ENCODE results near the gene RAC3.
A peak's percentile ranks its signal among the peaks of the same experiment; 100 is the strongest.

The RAC3 gene

DNA sequence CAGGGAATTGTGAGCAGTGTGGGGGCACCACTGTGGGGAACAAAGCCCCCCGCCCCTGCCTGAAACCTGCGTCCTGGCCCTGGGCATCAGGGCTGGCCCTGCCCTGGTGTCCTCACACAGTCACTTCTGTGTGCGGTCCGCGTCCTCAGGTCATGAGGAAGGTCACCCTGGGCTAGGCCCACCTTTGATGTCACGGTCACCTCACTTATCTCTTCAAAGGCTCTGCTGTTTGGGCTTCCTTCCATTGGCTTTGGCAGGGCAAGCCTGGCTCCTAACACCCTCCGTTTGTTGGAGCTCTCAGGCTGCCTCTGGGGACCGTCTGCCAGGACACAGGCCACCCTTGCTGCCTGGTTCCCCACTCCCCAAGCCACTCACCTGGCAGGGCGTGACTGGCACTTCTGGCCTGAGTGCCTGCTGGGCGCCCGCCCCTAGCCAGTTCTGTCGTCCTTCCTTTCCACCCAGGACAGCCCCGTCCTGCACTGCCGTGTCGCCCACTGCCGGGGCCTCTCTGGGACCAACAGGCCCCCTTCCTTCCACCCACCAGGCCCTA is 17.6 kb upstream of the RAC3 start:
- no peak for DNase-seq

- DNase-seq, result no peak
Observed at GRCh38 chr17:82014432-82014831, 17.0 kb upstream of the RAC3 start.

DNA sequence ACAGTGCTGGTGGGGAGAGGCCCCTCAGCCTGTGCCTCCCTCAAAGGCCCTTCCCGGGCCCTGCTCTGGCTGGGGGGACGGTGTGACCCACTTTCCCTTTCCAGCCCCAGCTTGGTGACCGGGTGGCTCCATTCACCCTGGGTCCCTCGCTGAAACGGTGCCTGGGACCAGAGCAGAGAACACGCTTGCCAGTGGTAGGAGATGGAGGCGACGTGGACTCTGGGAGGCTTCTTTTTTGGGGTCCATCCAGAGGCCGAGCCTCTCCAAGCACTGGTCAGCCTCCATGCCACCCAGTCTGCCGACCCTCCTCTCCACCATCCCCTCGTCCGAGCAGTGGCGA is 16.5 kb upstream of the RAC3 start:
- DNase-seq, result no peak

- DNase-seq, result no peak
Observed at GRCh38 chr17:82015311-82015971, 16.0 kb upstream of the RAC3 start.

- no peak for DNase-seq
Observed at GRCh38 chr17:82016061-82016874, 15.2 kb upstream of the RAC3 start.

DNA sequence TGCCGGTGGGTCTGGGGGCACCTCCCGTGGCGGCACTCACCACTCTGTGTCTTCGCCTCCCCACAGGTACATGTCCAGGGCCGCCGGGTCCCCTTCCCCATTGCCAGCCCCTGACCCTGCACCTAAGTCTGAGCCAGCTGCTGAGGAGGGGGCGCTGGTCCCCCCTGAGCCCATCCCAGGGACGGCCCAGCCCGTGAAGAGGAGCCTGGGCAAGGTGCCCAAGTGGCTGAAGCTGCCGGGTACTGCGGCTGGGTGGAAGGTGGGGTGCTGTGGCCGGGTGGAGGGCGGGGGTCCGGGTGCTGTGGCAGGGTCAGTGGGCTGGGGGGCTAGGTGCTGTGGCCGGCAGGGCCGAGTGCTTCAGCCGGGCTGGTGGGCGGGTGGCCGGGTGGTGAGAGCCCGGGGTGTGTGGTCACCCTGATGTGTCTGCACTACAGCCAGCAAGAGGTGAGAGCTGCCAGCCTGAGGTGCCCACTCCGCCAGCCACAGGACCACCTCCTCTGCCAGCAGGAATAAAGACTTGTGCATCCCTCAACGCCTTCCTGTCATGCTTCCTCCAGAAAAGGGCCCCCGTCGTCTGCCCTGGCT is 14.5 kb upstream of the RAC3 start:
- DNase-seq, result no peak

GRCh38 chr17:82017612-82018151 is 13.8 kb upstream of the RAC3 start:
- DNase-seq, result no peak

DNA sequence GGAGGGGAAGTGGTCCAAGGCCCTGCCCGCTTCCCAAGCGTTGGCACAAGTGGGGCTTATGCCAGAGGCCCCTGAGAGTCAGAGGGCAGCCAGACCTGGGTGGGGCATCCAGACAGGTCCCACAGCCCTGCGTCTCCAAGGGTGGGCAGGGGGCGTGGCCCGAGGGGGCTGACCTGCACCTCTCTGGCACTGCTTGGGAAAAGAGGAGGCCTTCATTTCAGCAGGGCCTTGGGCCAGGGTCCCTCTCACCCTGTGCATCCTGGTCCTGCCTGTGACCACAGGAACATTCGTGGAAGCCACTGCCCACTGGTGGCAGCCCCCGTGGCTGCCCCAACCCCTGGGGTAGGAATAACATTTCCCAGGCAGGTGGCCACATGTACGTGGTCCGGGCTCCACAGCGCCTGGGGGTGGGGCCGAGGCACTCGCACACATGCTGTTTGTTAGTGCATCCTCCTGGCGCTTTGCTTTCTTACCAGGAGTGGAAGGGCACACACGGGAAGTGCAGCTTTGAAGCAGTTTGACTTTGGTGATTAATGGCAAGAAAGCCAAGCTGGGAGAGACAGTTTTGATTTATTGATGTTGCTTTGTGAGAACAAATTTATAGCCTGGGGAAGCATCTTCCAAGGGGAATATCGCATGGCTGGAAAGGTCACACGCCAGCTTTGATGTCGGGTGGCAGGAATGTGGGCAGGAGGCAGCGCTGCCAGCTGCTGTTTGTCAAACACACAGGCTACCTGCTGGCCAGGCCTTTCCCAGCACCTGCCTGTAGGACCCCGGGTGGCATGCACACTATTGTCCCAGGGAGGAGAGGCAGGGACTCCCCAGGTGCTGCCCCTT is 13.1 kb upstream of the RAC3 start:
- no peak for DNase-seq

DNA sequence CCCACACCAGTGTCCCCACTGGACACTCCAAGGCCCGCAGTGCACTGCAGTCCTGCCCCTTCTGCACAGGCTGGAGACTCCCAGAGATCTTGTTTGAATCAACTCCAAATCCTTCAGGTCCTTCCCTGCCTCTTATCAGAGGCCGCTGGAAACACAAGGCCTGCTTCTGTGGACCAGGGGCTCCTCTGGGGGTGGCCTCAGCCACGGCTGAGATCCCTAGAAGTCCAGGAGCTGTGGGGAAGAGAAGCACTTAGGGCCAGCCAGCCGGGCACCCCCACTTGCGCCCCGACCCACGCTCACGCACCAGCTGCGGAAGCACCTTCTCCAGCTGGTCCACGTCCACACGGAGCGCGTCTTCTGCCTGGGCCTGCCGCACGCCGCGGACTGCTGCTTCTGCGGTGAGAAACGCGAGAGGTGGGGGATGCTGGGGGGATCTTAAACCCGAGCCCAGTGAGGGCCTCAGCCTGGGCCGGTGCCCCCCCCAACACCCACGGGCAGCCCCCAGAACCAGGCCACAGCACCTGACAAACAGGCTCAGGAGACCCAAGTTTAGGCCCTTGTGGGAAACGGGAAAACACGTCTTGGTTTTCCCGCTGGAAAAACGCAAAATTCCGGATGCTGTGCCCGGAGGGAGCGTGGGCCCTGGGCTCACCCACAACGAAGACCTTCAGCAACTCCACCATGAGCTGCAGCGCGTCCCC is 12.3 kb upstream of the RAC3 start:
- no peak for DNase-seq

DNA sequence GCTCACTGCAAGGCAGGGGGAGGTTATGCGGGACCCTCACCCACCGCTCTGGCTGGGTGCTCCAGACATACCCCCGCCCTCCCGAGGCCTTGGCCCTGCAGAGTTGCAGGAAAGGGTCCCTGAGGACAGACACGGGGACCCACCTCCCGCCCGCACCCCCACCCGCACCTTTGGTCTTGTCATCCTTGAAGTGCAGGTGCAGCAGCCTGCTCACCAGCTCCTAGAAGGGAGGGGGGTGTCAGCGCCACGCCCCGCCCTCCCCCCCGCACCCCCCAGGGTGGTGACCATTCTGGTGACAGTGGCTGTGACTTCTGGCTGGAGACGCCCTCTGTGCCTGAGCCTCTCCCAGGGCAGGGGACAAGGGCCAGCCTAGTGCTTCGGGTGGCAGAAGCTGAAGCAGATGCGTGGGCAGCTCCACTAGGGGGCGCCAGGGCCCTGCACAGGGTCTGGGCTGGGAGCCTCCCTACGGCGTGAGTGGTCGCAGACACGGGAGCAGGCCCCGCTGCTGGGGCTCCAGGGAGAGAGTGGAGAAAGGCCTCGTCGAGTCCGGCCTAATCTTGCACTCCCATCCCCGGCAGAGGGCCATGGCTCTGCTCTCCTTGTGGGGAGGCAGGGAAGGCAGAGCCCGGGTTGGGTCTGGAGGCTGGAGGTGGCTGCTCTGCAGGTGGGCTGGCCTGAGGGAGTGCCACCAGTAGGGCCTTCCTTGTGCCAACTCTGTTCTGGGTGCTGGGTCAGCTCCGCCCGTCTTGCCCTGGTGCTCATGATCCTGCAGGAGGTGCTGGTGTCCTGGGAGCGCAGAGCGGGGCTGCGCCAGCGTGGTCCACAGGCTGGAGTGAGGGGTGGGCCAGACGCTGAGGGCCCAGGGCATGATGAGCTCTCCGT is 11.5 kb upstream of the RAC3 start:
- DNase-seq, result peak; percentile 55

GRCh38 chr17:82020572-82021106 is 10.8 kb upstream of the RAC3 start:
- DNase-seq, result no peak

DNA sequence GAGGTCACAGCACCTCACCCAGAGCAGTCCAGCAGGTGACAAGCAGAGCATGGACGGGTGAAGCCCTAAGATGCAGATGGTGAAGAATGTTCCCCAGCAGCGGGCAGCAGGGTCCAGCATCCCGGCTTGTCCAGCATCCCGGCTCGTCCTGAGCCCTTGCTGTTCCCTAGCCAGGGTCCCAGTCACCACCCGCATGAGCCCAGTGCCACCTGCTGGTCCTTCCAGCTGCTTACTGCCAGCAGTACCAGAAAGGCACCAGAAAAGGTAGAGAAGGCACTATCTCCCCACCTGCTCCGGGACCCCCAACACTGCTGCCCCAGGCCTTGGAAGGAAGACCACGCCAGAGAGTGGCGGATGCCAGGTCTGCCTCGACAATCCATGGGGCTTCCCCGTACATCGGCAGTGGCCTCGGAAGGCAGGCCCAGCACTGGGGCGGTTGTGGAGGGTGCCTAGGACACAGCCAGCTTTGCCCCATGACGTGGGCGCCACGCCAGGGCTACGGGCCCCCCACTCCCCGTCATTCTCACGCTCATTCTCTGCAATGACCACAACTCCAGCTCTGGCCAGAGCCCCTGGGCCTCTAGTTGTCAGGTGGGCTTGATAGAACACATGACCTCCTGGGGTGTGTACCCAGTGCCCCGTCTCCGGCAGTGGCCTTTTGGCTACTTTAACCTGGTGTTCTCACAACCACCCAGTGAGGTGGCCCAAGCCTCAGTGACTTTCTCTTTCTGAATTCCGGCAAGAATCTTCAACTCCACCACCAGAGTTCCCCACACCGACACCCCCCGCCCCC is 10.2 kb upstream of the RAC3 start:
- DNase-seq, result peak; percentile 25

- no peak for DNase-seq
Observed at GRCh38 chr17:82021900-82022309, 9.6 kb upstream of the RAC3 start.

DNA sequence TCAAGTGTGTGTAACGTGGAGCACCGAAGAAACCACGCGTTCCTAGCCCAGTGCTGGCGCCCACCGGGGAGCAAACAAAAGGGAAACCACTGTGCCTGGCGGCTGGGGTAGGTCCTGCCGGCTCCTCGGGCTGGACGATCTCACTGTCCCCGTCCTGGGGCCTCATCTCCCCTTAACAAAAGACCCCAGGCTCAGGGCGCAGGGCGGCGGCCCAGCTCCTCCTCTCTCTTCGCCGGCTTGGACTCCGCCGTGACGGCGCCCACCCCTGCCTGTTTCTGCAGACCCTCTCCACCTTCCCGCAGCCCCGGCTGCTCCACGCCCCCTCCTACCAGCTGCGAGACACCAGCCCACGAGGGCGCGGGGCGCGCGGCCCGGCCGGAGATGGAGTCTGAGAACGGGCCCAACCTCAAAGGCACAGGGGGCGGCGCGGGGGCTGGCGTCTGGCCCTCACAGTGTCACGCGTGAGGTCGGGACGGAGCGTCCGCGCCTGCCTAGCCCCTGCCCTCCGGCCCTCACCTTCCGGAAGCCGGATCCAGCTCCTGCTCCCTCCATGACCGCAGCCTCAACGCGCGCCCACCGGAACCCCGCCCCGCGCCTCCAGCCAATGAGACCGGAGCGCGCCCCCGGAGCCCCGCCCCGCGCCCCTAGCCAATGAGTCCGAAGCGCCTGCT is 9.0 kb upstream of the RAC3 start, which contains the start of gene CENPX:
Gene CENPX (minus strand): TSS at position 569 of the 671 bp plus-strand sequence. CDS start 17 bp downstream, at position 552.
- DNase-seq, result no peak

- peak; percentile 100 for DNase-seq
Observed at GRCh38 chr17:82022981-82023446, 8.5 kb upstream of the RAC3 start, which contains the start of gene LRRC45. Gene LRRC45 (plus strand): TSS chr17:82023305. CDS start chr17:82023644, 339 bp downstream.

DNA sequence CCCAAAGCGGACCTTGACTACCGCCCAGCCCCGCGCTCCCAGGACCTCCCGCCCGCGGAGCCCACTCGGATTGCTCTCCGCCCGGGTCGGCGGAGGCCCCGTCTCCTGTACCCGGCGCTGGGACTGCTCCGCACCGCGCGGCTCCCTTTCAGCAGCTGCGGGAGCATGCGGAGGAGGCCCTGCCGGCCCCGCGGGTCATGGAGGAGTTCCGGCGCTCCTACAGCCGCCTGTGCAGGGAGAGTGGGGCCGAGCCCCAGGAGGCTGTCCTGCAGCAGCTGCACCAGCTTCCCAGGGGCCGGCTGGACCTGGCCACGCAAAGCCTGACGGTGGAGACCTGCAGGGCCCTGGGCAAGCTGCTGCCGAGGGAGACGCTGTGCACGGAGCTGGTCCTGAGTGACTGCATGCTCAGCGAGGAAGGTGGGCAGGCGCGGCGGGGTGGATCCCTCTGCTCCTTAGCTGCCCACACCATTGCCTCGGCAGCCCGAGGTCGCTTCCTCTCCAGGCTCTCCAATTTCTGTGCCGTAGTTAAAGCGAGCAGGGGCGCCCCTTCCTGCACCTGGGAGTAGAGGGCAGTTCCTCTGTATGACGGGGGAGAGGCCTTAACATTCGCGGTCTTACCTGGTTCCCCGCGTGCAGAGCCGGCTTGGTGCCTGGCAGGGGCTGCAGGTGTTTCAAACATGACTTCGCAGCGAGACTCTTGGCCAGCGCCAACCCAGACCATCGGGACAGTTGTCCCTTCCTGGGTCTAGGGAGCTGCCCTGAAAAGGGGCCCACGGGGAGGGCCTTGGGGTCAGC is 7.8 kb upstream of the RAC3 start:
- DNase-seq, result no peak

GRCh38 chr17:82024859-82025258 is 6.6 kb upstream of the RAC3 start:
- no peak for DNase-seq

Measured in NK-92 treated with Interleukin-12 subunit alpha and Interleukin-12 subunit beta, amount 100 ng/mL, for 24 hours (cell line).